ENCODE results near the gene MBNL2.

Gene MBNL2

GRCh38 chr13:97432232-97432916, 210.2 kb downstream of the MBNL2 start:
- DNase-seq, result peak in 1 of 6 experiments; percentile 54

- peak; percentile 95 to 99 (median 98) for DNase-seq
Observed at GRCh38 chr13:97432917-97433726, 211.0 kb downstream of the MBNL2 start.

GRCh38 chr13:97433727-97434396, 211.7 kb downstream of the MBNL2 start, which contains the start of gene RAP2A:
RAP2A (plus strand) TSS chr13:97434169; CDS start chr13:97434471, 302 bp downstream.
- DNase-seq, result peak; percentile 84 to 96 (median 86)

GRCh38 chr13:97434397-97435201, 212.5 kb downstream of the MBNL2 start:
- DNase-seq, result peak; percentile 31 to 72 (median 53)

- no peak for DNase-seq
Observed at GRCh38 chr13:97435323-97435722, 213.2 kb downstream of the MBNL2 start.

- no peak for DNase-seq
Observed at GRCh38 chr13:97435794-97436193, 213.7 kb downstream of the MBNL2 start.

- DNase-seq, result no peak
Observed at GRCh38 chr13:97436845-97437244, 214.7 kb downstream of the MBNL2 start.

- no peak for DNase-seq
Observed at GRCh38 chr13:97437729-97438128, 215.6 kb downstream of the MBNL2 start.

GRCh38 chr13:97438856-97439595, 216.9 kb downstream of the MBNL2 start:
- DNase-seq, result no peak

GRCh38 chr13:97440598-97441170, 218.6 kb downstream of the MBNL2 start:
- DNase-seq, result no peak

- no peak for DNase-seq
Observed at GRCh38 chr13:97441368-97441767, 219.2 kb downstream of the MBNL2 start.
